ENCODE results near the gene SIAH2. TPM values are rescaled to one million over a fixed set of nuclear protein-coding genes. Genes with fewer than 3 reads are reported as not detected.

Gene SIAH2
- total and polyA plus RNA-seq, 9 donors: 18.0 to 98.7 (median 37.1) TPM

DNA sequence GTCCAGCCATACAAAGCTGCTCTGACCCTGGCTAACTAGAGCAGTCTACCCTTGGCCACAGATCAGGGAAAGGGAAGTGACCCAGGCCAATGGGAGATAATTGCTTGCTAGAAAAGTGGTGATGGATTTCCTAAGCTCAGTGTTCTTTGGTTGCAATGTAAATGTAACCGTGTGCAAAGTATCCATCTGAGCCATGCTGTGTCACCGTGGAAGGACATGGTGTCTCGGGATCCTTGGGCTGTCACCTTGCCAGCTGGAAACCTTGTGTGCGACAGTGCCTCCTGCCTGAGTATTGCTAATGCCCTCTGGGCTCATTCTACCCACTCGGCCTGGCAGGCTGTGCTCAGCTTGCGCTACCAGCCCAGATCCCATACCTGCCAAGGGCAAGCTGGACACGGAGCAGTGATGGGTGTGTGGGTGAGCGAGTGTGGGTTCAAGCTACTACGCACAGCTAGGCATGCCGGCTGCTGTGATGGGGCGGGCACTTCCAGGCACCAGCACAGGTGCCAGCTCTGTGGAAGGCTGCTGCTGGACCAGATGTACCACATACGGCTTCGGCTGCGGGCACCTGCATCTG, 10.7 kb upstream of the SIAH2 start:
- 94 to 97% (median 95%) methylated on average over 13 to 14 of the region's 14 CpGs for WGBS, 3 donors
- peaks cover 6% of the 10 kb centered on the region for H3K4me1 ChIP-seq (ENCODE audit: insufficient read depth)
- no peak for DNase-seq
- TF ChIP-seq POLR2A (IDR thresholded peaks at IDR 0.05): no peak
- TF ChIP-seq, protein P1, sequence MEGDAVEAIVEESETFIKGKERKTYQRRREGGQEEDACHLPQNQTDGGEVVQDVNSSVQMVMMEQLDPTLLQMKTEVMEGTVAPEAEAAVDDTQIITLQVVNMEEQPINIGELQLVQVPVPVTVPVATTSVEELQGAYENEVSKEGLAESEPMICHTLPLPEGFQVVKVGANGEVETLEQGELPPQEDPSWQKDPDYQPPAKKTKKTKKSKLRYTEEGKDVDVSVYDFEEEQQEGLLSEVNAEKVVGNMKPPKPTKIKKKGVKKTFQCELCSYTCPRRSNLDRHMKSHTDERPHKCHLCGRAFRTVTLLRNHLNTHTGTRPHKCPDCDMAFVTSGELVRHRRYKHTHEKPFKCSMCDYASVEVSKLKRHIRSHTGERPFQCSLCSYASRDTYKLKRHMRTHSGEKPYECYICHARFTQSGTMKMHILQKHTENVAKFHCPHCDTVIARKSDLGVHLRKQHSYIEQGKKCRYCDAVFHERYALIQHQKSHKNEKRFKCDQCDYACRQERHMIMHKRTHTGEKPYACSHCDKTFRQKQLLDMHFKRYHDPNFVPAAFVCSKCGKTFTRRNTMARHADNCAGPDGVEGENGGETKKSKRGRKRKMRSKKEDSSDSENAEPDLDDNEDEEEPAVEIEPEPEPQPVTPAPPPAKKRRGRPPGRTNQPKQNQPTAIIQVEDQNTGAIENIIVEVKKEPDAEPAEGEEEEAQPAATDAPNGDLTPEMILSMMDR (IDR thresholded peaks at IDR 0.05): no peak
- H3K27ac ChIP-seq: no peak overlapping the region
- intact Hi-C loops (cut with DNase I): loop anchor here in 2 of 4 donors (10.0 kb wide), 1 partner anchor 49 kb away; no protein-coding TSS in a partner anchor
- H3K27me3 ChIP-seq: no peaks in the 10 kb centered on the region
- no peak overlapping the region for H3K4me3 ChIP-seq
- H3K9me3 ChIP-seq: no peaks in the 10 kb centered on the region
- no peaks in the 10 kb centered on the region for H3K36me3 ChIP-seq

DNA sequence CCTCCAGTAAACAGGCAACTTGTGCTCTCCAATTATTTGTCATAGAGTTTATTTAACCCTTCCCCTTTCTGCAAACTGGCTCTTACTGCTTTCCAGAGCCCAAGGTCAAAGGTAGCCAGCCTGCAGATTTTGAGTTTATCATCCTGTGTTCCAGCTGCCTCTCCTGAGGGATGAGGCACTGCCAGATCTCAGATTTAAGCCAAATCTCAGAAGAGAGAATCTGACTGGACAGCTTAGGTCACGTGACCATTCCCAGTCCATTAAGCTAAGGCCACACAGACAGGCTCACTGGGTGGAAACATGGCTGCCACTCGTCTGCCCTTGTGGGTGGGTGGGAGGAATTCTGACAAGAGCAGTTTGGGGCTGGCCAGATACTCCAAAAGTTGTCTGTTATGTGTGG, 8.6 kb upstream of the SIAH2 start:
- Histone ChIP-seq H3K4me3 (no peak overlapping the region), H3K4me1 (ENCODE audit: insufficient read depth) (peaks cover 6% of the 10 kb centered on the region), H3K27me3 (no peaks in the 10 kb centered on the region), H3K9me3 (no peaks in the 10 kb centered on the region), H3K27ac (no peak overlapping the region), H3K36me3 (no peaks in the 10 kb centered on the region)
- intact Hi-C loops (cut with DNase I): loop anchor here in 2 of 4 donors (10.0 kb wide), 1 partner anchor 47 kb away; no protein-coding TSS in a partner anchor
- 64 to 70% (median 68%) methylated on average over 2 of the region's 2 CpGs for WGBS, 3 donors
- TF ChIP-seq POLR2A (IDR thresholded peaks at IDR 0.05) (no peak), EP300 (IDR thresholded peaks at IDR 0.05) (no peak)
- TF ChIP-seq, protein P1 (IDR thresholded peaks at IDR 0.05): no peak
- no peak for DNase-seq

DNA sequence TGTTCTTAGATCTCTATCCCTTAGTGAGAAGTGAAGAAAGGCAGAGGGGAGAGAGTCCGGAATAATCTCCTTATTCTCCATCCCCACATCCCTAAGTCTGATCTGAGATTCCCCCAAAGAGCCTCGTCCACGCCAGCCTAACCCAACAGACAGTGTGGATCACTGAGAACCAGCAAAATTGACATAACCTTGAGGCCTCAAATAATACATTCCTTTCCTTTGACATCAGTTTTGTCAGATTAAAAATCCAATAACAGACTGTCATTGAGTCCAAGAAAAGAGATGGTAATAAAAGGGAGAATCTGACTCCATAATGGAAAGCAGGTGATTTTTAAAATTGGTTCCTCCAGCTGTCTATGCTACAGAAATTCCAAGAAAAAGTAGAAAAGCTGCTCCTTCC, 7.7 kb upstream of the SIAH2 start:
- 74 to 80% (median 76%) methylated on average over 3 of the region's 3 CpGs for WGBS, 3 donors
- Histone ChIP-seq H3K9me3 (no peaks in the 10 kb centered on the region), H3K4me3 (no peak overlapping the region), H3K4me1 (ENCODE audit: insufficient read depth) (peaks cover 6% of the 10 kb centered on the region), H3K27ac (no peak overlapping the region), H3K36me3 (no peaks in the 10 kb centered on the region), H3K27me3 (no peaks in the 10 kb centered on the region)
- no peak for DNase-seq
- TF ChIP-seq EP300 (IDR thresholded peaks at IDR 0.05) (no peak), POLR2A (IDR thresholded peaks at IDR 0.05) (no peak)
- TF ChIP-seq, protein P1 (IDR thresholded peaks at IDR 0.05): no peak
- intact Hi-C loops (cut with DNase I): loop anchor here in 2 of 4 donors (10.0 kb wide), 1 partner anchor 46 kb away; no protein-coding TSS in a partner anchor

DNA sequence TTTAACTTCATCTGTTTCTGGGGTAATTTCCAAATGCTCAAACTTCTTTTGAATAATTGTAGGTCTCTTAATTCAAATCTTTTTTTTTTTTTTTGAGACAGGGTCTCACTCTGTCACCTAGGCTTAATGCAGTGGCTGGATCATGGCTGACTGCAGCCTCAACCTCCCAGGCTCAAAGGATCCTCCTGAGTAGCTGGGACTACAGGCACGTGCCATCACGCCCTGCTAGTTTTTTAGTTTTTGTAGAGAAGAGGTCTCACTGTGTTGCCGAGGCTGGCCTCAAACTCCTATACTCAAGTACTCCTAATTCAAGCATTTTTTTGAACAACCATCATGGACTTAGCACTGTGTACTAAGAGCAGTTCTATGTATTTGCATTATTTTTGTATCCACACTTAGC, 3.8 kb upstream of the SIAH2 start:
- H3K27me3 ChIP-seq: no peaks in the 10 kb centered on the region
- no peak overlapping the region for H3K27ac ChIP-seq
- no peak overlapping the region for H3K4me3 ChIP-seq
- no peaks in the 10 kb centered on the region for H3K36me3 ChIP-seq
- H3K9me3 ChIP-seq: no peaks in the 10 kb centered on the region
- intact Hi-C loops (cut with DNase I): no loop called here
- TF ChIP-seq, protein P1 (IDR thresholded peaks at IDR 0.05): no peak
- TF ChIP-seq POLR2A (IDR thresholded peaks at IDR 0.05): no peak
- no peak for TF ChIP-seq EP300 (IDR thresholded peaks at IDR 0.05)
- DNase-seq: no peak
- peaks cover 4% of the 10 kb centered on the region for H3K4me1 ChIP-seq (ENCODE audit: insufficient read depth)
- 89 to 93% (median 90%) methylated on average over 3 of the region's 3 CpGs for WGBS, 3 donors

All from ovary (tissue), 9 donors.